HG03025 (cell line): ENCODE data around the gene KMT2E.
"Not testable (repeated sequence)": the region's sequence is repeated elsewhere in the genome, so short reads cannot be mapped to it uniquely, and the experiment has no call there.

ENCODE experiments used
- ATAC-seq: cut with Tn5 transposase; IDR thresholded peaks from one replicate; pipeline ENCODE4 v1.9.1; 2021; ENCODE audit warnings: mild to moderate bottlenecking, moderate library complexity; ENCODE audit not compliant: unreplicated experiment, low FRiP score

Gene KMT2E

DNA sequence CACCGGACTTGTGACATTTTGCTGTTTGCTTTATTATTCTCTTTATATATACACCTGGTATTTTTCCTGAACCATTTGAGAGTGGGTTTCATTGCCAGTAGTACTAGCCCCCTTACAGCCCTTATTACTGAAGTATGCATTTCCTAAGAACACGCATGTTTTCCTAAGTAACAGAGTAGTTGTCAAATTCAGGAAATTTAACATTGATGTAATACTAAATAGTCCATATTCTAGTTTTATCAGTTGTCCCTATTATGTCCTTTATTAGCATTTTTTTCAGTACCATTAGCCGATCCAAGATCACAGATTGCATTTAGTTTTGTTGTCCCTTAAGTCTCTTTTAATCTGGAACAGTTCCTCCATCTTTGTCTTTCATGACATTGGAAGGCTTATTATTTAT is 8.0 kb downstream of the KMT2E start:
- ATAC-seq, result no peak

DNA sequence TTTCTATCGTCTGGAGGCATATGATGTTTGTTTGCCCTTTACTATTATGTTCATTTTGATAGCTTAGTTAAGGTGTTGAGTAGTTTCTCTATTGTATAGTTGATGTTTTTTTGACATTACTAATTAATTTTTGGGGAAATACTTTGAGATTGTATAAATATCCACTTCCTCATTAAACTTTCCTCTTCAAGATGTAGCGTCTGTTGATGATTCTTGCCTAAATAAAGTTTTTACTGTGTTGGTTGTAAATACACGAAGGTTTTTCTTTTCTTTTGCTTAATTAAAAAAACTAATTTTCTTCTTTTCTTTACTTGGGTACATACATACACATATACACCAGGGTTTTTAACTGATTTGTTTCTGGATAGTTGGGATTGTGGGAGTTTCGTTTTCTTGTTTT is 8.5 kb downstream of the KMT2E start:
- ATAC-seq, result no peak

GRCh38 chr7:105024734-105025133 is 10.7 kb downstream of the KMT2E start:
- ATAC-seq, result no peak

- no peak for ATAC-seq
Measured at GRCh38 chr7:105026750-105027149, 12.7 kb downstream of the KMT2E start.

DNA sequence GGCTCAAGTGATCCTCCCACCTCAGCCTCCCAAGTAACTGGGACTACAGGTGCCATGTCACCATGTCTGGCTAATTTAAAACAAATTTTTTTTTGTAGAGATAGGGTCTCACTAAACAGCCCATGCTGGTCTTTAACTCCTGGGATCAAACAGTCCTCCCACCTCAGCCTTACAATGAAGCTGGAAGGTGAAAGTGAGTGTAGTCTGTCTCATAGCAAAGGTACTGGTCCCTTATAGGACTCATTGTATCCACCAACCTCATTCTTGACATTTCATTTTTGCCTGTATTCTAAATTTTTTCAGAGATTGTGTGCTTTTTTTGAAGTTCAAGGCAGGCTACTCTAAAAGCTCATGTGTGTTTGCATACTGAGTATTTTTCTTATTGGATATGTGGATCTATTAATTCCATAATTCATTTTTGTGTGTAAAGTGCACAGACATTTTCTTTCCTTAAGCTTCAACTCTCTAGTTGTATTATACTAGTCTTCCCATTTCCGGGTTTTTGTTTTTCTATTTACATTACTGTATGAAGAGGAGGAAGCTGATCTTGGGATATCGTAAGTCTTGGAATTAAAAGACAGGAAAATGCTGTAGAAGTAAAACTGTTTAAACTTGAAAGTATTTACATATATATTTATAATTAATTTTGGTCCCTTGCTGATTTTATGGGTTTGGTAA is 13.3 kb downstream of the KMT2E start:
- no peak for ATAC-seq

- ATAC-seq, result no peak
Measured at GRCh38 chr7:105028004-105028403, 14.0 kb downstream of the KMT2E start.

DNA sequence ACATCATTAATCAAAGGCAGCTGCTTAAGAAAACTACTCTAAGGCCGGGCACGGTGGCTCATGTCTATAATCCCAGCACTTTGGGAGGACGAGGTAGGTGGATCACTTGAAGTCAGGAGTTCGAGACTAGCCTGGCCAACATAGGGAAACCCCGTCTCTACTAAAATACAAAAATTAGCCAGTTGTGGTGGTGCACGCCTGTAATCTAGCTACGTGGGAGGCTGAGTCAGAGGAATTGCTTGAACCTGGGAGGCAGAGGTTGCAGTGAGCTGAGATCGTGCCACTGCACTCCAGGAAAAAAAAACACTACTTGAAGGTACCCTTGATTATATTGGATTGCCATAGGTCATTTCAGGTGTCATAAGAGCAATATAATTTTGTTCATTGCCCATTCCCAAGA is 14.9 kb downstream of the KMT2E start:
- not testable (repeated sequence) for ATAC-seq

- no peak for ATAC-seq
Measured at GRCh38 chr7:105030447-105030846, 16.4 kb downstream of the KMT2E start.

- ATAC-seq, result no peak
Measured at GRCh38 chr7:105032553-105033214, 18.7 kb downstream of the KMT2E start.

GRCh38 chr7:105035349-105035748 is 21.3 kb downstream of the KMT2E start:
- no peak for ATAC-seq

DNA sequence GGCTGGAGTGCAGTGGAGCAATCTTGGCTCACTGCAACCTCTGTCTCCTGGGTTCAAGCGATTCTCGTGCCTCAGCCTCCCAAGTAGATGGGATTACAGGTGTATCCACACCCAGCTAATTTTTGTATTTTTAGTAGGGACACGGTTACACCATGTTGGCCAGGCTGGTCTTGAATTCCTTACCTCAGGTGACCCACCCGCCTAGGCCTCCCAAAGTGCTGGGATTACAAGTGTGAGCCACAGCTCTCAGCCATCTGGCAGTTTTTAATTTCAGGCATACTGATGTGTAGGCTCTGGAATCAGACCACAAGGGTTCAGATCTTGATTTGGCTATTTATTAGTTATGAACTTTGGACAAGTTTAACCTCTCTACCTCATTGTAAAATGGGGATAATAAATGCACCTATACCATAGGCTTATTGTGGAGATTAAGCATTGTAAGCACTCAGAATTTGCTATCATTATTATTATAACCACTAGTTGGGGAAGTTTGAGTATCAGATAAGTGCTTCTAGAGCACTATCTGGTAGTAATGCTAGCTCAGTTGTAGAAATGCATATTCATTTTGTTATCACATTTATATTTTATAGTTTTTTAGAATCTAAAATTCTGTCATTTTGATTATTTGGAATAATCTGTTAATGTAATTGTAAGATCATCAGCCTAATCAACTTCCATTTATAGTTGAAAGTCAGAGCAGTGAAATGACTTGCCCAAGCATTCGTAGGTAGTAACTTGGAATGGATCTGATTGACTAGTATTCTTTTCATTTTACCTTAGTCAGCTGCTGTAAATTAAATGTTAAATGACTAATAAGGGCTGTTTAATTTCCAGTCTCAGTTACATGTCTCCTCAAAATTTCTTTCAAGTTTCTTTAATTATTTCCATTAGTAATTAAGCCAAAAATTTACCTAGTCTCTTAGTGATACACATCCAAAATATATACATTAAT is 22.5 kb downstream of the KMT2E start:
- ATAC-seq, result no peak

- no peak for ATAC-seq
Measured at GRCh38 chr7:105037319-105037718, 23.3 kb downstream of the KMT2E start.

DNA sequence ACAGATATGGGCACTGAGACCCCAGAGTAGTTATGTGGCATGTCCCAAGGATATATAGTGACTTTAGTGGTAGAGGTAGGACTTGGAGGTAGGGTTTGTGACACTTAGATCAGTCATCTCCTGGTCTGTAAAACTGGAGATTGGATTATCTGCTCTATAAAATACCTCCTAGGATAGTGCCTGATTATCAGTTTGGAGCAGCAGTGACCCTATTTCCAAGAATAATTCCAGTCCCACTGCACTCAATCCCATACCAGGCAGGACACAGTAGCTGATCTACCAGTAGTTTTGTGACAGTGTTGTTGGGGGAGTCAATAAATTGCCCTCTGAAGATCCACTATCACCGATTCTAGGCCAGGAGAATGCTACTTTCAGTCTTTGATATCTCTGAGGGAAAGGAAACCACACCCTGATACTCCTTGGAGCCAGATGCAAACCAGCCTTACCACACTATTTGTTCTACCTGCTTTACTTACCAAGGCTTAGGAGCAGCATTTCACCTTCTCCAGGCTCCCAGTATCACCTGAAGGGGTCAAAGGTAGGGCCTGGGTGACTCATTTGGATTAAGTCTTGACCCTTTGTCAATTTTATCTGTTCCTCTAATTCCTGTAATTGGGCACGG is 30.6 kb downstream of the KMT2E start:
- no peak for ATAC-seq

DNA sequence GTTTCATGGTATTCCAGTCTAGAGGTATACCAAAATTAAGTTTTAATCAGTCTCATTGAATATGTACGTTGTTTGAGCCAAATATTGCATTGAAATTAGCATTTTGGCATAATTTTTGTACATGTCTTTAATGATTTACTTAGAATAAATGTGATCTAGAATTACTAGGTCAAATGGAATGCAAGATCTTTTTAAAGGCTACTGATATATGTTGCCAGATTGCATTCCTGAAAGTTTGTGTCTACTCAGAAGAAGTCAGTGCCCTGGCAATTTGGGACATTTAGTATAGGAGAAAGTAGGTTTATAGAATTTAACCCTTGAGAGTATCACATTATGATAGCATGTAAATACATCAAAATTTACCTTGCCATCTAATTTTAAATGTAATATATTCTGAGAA is 32.4 kb downstream of the KMT2E start:
- no peak for ATAC-seq

- no peak for ATAC-seq
Measured at GRCh38 chr7:105047932-105048331, 33.9 kb downstream of the KMT2E start.

DNA sequence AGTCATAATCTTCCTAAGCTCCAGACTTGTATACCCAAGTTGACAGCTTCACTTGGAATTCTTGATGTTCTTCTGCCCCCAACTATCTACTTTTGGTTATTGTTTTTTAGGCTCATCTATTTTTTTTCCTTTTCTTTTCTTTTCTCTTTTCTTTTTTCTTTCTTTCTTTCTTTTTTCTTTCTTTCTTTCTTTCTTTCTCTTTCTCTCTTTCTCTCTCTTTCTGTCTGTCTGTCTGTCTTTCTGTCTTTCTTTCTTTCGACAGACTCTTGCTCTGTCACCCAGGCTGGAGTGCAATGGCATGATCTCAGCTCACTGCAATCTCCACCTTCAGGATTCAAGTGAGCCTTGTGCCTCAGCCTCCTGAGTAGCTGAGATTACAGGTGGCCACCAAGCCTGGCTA is 36.5 kb downstream of the KMT2E start:
- ATAC-seq, result no peak

DNA sequence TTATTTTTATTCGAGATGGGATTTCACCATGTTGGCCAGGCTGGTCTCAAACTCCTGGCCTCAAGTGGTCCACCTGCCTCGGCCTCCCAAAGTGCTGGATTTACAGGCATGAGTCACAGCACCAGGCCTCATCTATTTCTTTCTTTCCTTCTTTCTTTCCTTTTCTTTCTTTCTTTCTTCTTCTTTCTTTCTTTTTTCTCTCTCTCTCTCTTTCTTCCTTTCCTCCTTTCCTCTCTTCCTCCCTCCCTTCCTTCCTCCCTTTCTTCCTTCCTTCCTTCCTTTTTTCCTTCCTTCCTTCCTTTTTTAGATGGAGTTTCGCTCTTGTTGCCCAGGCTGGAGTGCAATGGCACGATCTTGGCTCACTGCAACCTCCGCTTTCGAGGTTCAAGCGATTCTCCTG is 36.9 kb downstream of the KMT2E start:
- not testable (repeated sequence) for ATAC-seq

- ATAC-seq, result no peak
Measured at GRCh38 chr7:105055084-105055483, 41.1 kb downstream of the KMT2E start.

GRCh38 chr7:105055621-105056020 is 41.6 kb downstream of the KMT2E start:
- no peak for ATAC-seq

DNA sequence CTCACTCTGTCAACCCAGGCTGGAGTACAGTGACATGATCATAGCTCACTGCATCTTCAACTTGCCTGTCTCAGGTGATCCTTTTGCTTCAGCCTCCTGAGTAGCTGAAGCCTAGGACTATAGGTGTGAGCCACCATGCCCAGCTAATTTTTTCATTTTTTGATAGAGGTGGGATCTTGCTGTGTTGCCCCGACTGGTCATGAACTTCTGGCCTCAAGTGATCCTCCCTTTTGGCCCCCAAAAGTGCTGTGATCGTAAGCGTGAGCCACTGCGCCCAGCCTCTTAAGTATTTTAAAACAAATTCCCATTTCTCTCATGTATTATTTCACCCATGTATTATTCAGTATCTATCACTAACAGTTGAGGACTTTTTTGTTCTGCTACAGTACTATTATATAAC is 43.5 kb downstream of the KMT2E start:
- ATAC-seq, result no peak

DNA sequence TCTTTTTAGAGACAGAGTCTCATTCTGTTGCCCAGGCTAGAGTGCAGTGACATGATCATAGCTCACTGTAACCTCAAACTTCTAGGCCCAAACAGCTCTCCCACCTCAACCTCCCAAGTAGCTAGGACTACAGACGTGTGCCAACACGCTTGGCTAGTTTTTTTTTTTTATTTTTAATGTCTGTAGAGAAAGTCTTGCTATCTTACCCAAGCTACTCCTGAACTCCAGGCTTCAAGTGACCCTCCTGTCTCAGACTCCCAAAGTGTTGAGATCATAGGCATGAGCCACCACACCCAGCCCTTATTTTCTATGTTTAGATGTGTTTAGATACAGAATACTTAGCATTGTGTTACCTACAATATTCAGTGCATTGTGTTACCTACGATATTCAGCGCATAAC is 46.4 kb downstream of the KMT2E start:
- ATAC-seq, result no peak
